Measurements from ENCODE around the gene NR2E3. TPM values are rescaled to one million over a fixed set of nuclear protein-coding genes. Genes with fewer than 3 reads are reported as not detected.
"Not testable (repeated sequence)": the region's sequence is repeated elsewhere in the genome, so short reads cannot be mapped to it uniquely, and the experiment has no call there.

Gene NR2E3
- total RNA-seq, 1 experiment from 2014 or later = not detected

DNA sequence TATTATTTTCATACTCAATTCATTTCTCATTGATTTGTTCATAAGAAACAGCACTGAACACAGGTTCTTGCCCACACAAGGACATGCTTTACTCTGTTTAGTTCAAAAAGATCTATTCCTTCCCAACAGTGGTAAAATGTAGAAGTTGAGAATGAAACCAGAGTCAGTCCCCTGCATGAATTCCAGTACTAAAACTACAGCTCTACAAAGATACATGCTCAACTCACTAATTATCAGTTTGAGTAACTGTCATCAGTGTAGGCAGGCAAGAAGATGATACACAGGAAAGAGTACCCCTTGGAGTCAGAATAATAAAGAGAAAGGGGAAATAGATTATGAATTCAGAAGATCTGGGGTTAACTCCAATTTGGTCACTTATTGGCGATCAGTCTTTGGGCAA lies 43.2 kb downstream of the NR2E3 start:
- H3K27me3 ChIP-seq (replicated peaks; ENCODE audit: insufficient read depth, low read depth, low read length, poor library complexity) = no peaks in the 10 kb centered on the region
- H3K4me1 ChIP-seq (ENCODE audit: insufficient read depth, low read length, poor library complexity, severe bottlenecking) = no peaks in the 10 kb centered on the region
- TF ChIP-seq CTCF (conservative IDR thresholded peaks at IDR 0.05; ENCODE audit: low read depth, low read length) (no peak), EZH2 (IDR thresholded peaks at IDR 0.05; ENCODE audit: borderline replicate concordance, low read depth, low read length, poor library complexity, severe bottlenecking) (no peak)
- H3K4me3 ChIP-seq (ENCODE audit: low read depth, low read length, poor library complexity, severe bottlenecking) = no peak overlapping the region
- ChIA-PET CTCF (no interaction called here), POLR2A (ENCODE audit: low non-redundant PET) (interaction anchor here (0.6 kb wide), 1 partner anchor 43 kb away, joined by 8 read pairs; no protein-coding TSS in a partner anchor)
- no peak overlapping the region for H3K27ac ChIP-seq (ENCODE audit: low read depth, low read length, poor library complexity, severe bottlenecking)
- H3K36me3 ChIP-seq (ENCODE audit: insufficient read depth, low read length, poor library complexity, severe bottlenecking) = no peaks in the 10 kb centered on the region
- intact Hi-C loops (cut with micrococcal nuclease; ENCODE audit: unreplicated experiment) = no loop called here
- H3K9me3 ChIP-seq (ENCODE audit: low read depth, low read length, poor library complexity, severe bottlenecking) = no peaks in the 10 kb centered on the region
- DNase-seq (ENCODE audit: low spot score) = no peak
- no TSS peak for BruUV-seq (replicated peaks)

DNA sequence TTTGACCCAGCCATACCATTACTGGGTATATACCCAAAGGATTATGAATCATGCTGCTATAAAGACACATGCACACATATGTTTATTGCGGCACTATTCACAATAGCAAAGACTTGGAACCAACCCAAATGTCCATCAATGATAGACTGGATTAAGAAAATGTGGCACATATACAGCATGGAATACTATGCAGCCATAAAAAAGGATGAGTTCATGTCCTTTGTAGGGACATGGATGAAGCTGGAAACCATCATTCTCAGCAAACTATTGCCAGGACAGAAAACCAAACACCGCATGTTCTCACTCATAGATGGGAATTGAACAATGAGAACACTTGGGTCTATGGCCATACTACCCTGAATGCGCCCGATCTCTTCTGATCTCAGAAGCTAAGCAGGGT lies 47.9 kb downstream of the NR2E3 start:
- H3K27ac ChIP-seq (ENCODE audit: low read depth, low read length, poor library complexity, severe bottlenecking); H3K36me3 ChIP-seq (ENCODE audit: insufficient read depth, low read length, poor library complexity, severe bottlenecking); intact Hi-C loops (cut with micrococcal nuclease; ENCODE audit: unreplicated experiment); H3K27me3 ChIP-seq (replicated peaks; ENCODE audit: insufficient read depth, low read depth, low read length, poor library complexity); H3K9me3 ChIP-seq (ENCODE audit: low read depth, low read length, poor library complexity, severe bottlenecking); BruUV-seq (replicated peaks); DNase-seq (ENCODE audit: low spot score); CTCF ChIA-PET; POLR2A ChIA-PET (ENCODE audit: low non-redundant PET); H3K4me1 ChIP-seq (ENCODE audit: insufficient read depth, low read length, poor library complexity, severe bottlenecking); H3K4me3 ChIP-seq (ENCODE audit: low read depth, low read length, poor library complexity, severe bottlenecking): not testable (repeated sequence)

Measured in A673 (cell line).